GM12875 (cell line): ENCODE results near the gene RBM42.

Experiments used
- H3K4me3 ChIP-seq: one replicate; pipeline ENCODE4 v1.5.1; 2011; ENCODE audit warnings: low read depth, low read length, control low read depth
- CTCF ChIP-seq: IDR thresholded peaks from 2 replicates; pipeline ENCODE4 v1.5.1; 2011; ENCODE audit warnings: low read depth, mild to moderate bottlenecking, control low read depth, inconsistent platforms, low read length, moderate library complexity, borderline replicate concordance; ENCODE audit not compliant: insufficient read depth

RBM42 gene

DNA sequence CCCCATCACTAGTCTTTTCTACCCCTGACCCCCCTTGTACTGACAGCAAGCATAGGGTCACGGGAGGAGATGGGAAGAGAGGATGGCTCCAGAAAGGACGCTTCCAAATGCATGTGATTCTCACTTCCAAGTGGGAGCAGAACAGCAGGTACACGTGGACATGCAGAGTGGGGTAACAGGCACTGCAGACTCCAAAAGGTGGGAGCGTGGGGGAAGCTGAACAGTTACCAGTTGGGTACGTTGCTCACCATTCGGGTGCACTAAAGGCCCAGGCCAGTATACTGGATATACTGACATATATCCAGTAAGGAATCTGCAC lies 10.4 kb downstream of the RBM42 start:
- no peak for TF ChIP-seq CTCF
- H3K4me3 ChIP-seq: no peak overlapping the region

- no peak for TF ChIP-seq CTCF
- no peak overlapping the region for H3K4me3 ChIP-seq
Measured at GRCh38 chr19:35639863-35640262, 11.0 kb downstream of the RBM42 start.

DNA sequence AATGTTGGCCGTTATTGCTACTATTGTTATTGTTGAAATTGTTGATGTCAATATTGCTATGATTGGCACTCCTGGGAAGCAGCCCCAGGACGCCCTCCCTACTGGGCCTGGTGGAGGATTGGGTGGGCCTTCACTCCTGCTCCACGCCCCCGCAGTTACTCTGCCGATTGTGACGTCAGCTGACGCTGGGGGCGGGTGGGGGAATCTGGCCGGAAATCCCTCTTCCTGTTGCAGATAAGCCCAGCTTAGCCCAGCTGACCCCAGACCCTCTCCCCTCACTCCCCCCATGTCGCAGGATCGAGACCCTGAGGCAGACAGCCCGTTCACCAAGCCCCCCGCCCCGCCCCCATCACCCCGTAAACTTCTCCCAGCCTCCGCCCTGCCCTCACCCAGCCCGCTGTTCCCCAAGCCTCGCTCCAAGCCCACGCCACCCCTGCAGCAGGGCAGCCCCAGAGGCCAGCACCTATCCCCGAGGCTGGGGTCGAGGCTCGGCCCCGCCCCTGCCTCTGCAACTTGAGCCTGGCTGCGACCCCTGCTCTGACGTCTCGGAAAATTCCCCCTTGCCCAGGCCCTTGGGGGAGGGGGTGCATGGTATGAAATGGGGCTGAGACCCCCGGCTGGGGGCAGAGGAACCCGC lies 12.8 kb downstream of the RBM42 start, which contains the start of gene ETV2:
Gene ETV2, plus strand, starts transcription at position 231 of the 637 bp plus-strand sequence. CDS start 716 bp downstream, outside the sequence.
- TF ChIP-seq CTCF: no peak
- H3K4me3 ChIP-seq: no peak within 1 kb of the TSS

GRCh38 chr19:35642312-35642711 lies 13.5 kb downstream of the RBM42 start:
- no peak for TF ChIP-seq CTCF
- no peak overlapping the region for H3K4me3 ChIP-seq

- no peak for TF ChIP-seq CTCF
- H3K4me3 ChIP-seq: peak overlapping the region; percentile 51
Measured at GRCh38 chr19:35642798-35643254, 14.0 kb downstream of the RBM42 start.

- TF ChIP-seq CTCF: no peak
- H3K4me3 ChIP-seq: peak overlapping the region; percentile 51
Measured at GRCh38 chr19:35643255-35644205, 14.7 kb downstream of the RBM42 start.
